Neural progenitor cell (in vitro differentiated cells): Measurements from ENCODE around the gene C11orf42. TPM values are rescaled to one million over a fixed set of nuclear protein-coding genes. Genes with fewer than 3 reads are reported as not detected.
A peak's percentile ranks its signal among the peaks of the same experiment; 100 is the strongest.

Experiments used
- DNase-seq: peaks from one replicate; pipeline ENCODE4 v3.0.0-alpha.2; 2016; ENCODE audit warnings: low spot score
- H2AFZ ChIP-seq: fragments of 200-600 bp; sonication (generic); replicated peaks from 2 replicates; pipeline ENCODE4 v1.6.1; 2016; ENCODE audit warnings: antibody characterized with exemption
- H3F3A ChIP-seq: fragments of 200-600 bp; sonication (generic); 2 replicates; pipeline ENCODE4 v1.6.1; 2016; ENCODE audit warnings: antibody characterized with exemption, low read depth
- H3K27ac ChIP-seq: fragments of 200-600 bp; sonication (generic); 2 replicates; pipeline ENCODE4 v1.5.1; 2016; ENCODE audit warnings: mild to moderate bottlenecking
- H3K27me3 ChIP-seq: fragments of 200-600 bp; sonication (generic); 2 replicates; pipeline ENCODE4 v1.6.1; 2016; ENCODE audit warnings: mild to moderate bottlenecking, moderate library complexity
- H3K36me3 ChIP-seq: fragments of 200-600 bp; sonication (generic); 2 replicates; pipeline ENCODE4 v1.5.1; 2016
- H3K4me1 ChIP-seq: fragments of 200-600 bp; sonication (generic); 2 replicates; pipeline ENCODE4 v1.6.1; 2016; ENCODE audit warnings: mixed run types
- H3K4me2 ChIP-seq: fragments of 200-600 bp; sonication (generic); 2 replicates; pipeline ENCODE4 v1.6.1; 2016
- H3K4me3 ChIP-seq: fragments of 200-600 bp; sonication (generic); 2 replicates; pipeline ENCODE4 v1.5.1; 2016
- H3K79me2 ChIP-seq: fragments of 200-600 bp; sonication (generic); 2 replicates; pipeline ENCODE4 v1.6.1; 2016; ENCODE audit warnings: low read depth
- H3K9ac ChIP-seq: fragments of 200-600 bp; sonication (generic); 2 replicates; pipeline ENCODE4 v1.6.1; 2016
- H3K9me3 ChIP-seq: fragments of 200-600 bp; sonication (generic); 2 replicates; pipeline ENCODE4 v1.5.1; 2016; ENCODE audit warnings: low read depth
- H4K20me1 ChIP-seq: fragments of 200-600 bp; sonication (generic); 2 replicates; pipeline ENCODE4 v1.6.1; 2016; ENCODE audit warnings: low read depth
- H3K27ac Mint-ChIP-seq: 3 replicates; pipeline ENCODE4 v1.8.0; 2021; ENCODE audit warnings: mixed read lengths
- H3K27me3 Mint-ChIP-seq: 2 replicates; pipeline ENCODE4 v1.8.0; 2022; ENCODE audit warnings: low read depth, mild to moderate bottlenecking, inconsistent platforms, moderate library complexity, mixed read lengths; ENCODE audit not compliant: insufficient read depth
- H3K36me3 Mint-ChIP-seq: 3 replicates; pipeline ENCODE4 v1.8.0; 2021; ENCODE audit warnings: mixed read lengths
- H3K4me1 Mint-ChIP-seq: 3 replicates; pipeline ENCODE4 v1.8.0; 2021; ENCODE audit warnings: mixed read lengths
- H3K4me3 Mint-ChIP-seq: 3 replicates; pipeline ENCODE4 v1.8.0; 2021; ENCODE audit warnings: mild to moderate bottlenecking, moderate library complexity, mixed read lengths
- H3K9me3 Mint-ChIP-seq: 3 replicates; pipeline ENCODE4 v1.8.0; 2020; ENCODE audit warnings: mixed read lengths
- EZH2 ChIP-seq: fragments of 200-600 bp; sonication (generic); IDR thresholded peaks from 2 replicates; pipeline ENCODE4 v1.6.1; 2017; ENCODE audit warnings: antibody characterized with exemption, mild to moderate bottlenecking, moderate library complexity
- EZH2phosphoT487 ChIP-seq: fragments of 200-600 bp; sonication (generic); IDR thresholded peaks from 2 replicates; pipeline ENCODE4 v1.6.1; 2017; ENCODE audit warnings: antibody characterized with exemption
- total RNA-seq: library from RNA; depleted of rRNA; stranded (reverse); fragments of >200 nt; gene quantifications from 2 replicates; pipeline ENCODE4 v1.2.3, GENCODE V29; 2015; ENCODE audit warnings: low replicate concordance
- TF ChIP-seq, protein P1 (sequence below): fragments of 200-600 bp; sonication (generic); IDR thresholded peaks from 2 replicates; pipeline ENCODE4 v1.5.1; 2017; ENCODE audit warnings: antibody characterized with exemption, mild to moderate bottlenecking

C11orf42 gene
- total RNA-seq, 1 donor from 2014 or later = not detected

DNA sequence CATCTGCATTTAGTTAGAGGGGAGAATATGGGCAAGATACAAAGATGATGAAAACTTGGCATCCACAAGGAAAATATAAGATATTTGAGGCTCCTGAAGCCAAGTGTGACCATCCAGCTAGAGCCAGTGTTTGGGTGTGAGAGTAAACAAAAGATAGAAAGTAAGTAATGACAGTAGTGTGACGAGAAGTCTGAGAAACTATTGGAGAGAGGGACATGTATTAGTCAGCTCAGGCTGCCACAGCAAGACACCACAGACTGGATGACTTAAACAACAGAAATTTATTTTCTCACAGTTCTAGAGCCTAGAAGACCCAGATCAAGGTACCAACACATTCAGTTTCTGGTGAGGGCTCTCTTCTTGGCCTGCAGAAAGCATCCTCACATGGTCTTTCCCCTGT, 47.8 kb downstream of the C11orf42 start:
- H3K36me3 ChIP-seq = no peaks in the 10 kb centered on the region
- H3K36me3 Mint-ChIP-seq = no peaks in the 10 kb centered on the region
- no peak overlapping the region for H3K4me3 ChIP-seq
- no peak overlapping the region for H3K4me3 Mint-ChIP-seq
- H3K27me3 ChIP-seq = peaks cover 35% of the 10 kb centered on the region
- no peaks in the 10 kb centered on the region for H3K79me2 ChIP-seq
- peaks cover 4% of the 10 kb centered on the region for H3F3A ChIP-seq
- no peak overlapping the region for H3K9ac ChIP-seq
- no peak overlapping the region for H2AFZ ChIP-seq
- no peaks in the 10 kb centered on the region for H3K9me3 ChIP-seq
- no peaks in the 10 kb centered on the region for H4K20me1 ChIP-seq
- H3K4me2 ChIP-seq = no peak overlapping the region
- H3K27ac ChIP-seq = no peak overlapping the region
- H3K27ac Mint-ChIP-seq = no peak overlapping the region
- no peaks in the 10 kb centered on the region for H3K9me3 Mint-ChIP-seq
- H3K4me1 Mint-ChIP-seq = no peaks in the 10 kb centered on the region
- DNase-seq = no peak
- TF ChIP-seq, protein P1, sequence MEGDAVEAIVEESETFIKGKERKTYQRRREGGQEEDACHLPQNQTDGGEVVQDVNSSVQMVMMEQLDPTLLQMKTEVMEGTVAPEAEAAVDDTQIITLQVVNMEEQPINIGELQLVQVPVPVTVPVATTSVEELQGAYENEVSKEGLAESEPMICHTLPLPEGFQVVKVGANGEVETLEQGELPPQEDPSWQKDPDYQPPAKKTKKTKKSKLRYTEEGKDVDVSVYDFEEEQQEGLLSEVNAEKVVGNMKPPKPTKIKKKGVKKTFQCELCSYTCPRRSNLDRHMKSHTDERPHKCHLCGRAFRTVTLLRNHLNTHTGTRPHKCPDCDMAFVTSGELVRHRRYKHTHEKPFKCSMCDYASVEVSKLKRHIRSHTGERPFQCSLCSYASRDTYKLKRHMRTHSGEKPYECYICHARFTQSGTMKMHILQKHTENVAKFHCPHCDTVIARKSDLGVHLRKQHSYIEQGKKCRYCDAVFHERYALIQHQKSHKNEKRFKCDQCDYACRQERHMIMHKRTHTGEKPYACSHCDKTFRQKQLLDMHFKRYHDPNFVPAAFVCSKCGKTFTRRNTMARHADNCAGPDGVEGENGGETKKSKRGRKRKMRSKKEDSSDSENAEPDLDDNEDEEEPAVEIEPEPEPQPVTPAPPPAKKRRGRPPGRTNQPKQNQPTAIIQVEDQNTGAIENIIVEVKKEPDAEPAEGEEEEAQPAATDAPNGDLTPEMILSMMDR = no peak
- TF ChIP-seq EZH2phosphoT487 (no peak), EZH2 (no peak)
- H3K4me1 ChIP-seq = peaks cover 10% of the 10 kb centered on the region
- peaks cover 2% of the 10 kb centered on the region for H3K27me3 Mint-ChIP-seq

DNA sequence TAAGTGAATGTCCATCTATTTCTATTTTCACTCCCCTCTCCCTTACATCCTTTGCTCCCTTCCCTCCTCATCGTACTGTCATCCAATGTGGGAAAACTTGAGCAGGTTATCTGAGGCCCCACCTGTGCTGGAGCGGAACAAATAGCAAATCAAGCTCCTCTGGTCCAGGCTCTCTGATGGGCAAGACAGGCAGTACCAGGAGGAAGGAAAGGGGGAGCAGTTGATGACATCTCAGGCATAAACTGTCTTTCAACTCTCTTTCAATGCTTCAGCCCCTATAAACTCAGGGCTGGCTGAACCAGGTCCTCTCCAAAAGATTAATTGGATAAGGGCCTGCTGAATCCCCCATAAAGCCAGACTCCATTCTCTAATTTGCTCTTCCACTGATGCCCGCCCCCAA, 52.8 kb downstream of the C11orf42 start:
- Mint-ChIP-seq H3K36me3 (no peaks in the 10 kb centered on the region), H3K27me3 (peaks cover 5% of the 10 kb centered on the region), H3K4me1 (peaks cover 3% of the 10 kb centered on the region), H3K9me3 (no peaks in the 10 kb centered on the region), H3K27ac (no peak overlapping the region), H3K4me3 (peak overlapping the region; percentile 83)
- H3K79me2 ChIP-seq = no peaks in the 10 kb centered on the region
- TF ChIP-seq EZH2 = no peak
- TF ChIP-seq, protein P1 = peak; percentile 22
- no peak overlapping the region for H3K27ac ChIP-seq
- no peaks in the 10 kb centered on the region for H3K9me3 ChIP-seq
- H3K4me1 ChIP-seq = peaks cover 21% of the 10 kb centered on the region
- H2AFZ ChIP-seq = no peak overlapping the region
- peaks cover 74% of the 10 kb centered on the region for H3K27me3 ChIP-seq
- peaks cover 18% of the 10 kb centered on the region for H3F3A ChIP-seq
- no peak overlapping the region for H3K9ac ChIP-seq
- peak; percentile 44 for DNase-seq
- H4K20me1 ChIP-seq = no peaks in the 10 kb centered on the region
- no peaks in the 10 kb centered on the region for H3K36me3 ChIP-seq
- H3K4me2 ChIP-seq = peak overlapping the region; percentile 89
- peak overlapping the region; percentile 67 for H3K4me3 ChIP-seq

DNA sequence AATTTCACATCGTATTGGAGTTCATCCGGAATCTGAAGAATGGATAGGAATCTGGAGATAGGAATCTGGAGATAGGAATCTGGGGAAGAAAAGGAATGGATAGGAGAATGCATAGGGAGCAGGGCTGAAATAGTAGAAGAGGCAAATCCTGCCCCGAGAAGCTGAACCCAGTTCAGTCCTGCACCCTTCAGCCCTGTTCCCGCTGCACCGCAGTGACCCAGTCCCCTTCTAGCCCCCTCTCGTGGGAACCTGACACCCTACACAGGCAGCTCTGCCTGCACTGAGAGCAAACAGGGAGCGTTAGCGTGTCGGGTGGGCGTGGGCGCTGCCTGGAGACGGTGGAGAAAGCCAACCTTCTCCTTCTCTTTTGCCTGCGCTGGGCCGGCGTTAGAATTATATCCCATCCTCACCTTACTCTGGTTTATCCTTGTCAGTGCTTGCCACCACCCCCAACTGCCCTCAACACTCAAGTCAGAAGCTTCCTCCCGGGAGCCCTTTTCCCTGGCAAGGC, 53.3 kb downstream of the C11orf42 start:
- H3K4me1 ChIP-seq = peaks cover 21% of the 10 kb centered on the region
- peak overlapping the region; percentile 83 for H3K4me3 Mint-ChIP-seq
- H3K79me2 ChIP-seq = no peaks in the 10 kb centered on the region
- peaks cover 3% of the 10 kb centered on the region for H3K4me1 Mint-ChIP-seq
- H3K4me2 ChIP-seq = peak overlapping the region; percentile 89
- peaks cover 74% of the 10 kb centered on the region for H3K27me3 ChIP-seq
- peak overlapping the region; percentile 97 for H2AFZ ChIP-seq
- no peaks in the 10 kb centered on the region for H3K9me3 Mint-ChIP-seq
- H3K9ac ChIP-seq = no peak overlapping the region
- H3K9me3 ChIP-seq = no peaks in the 10 kb centered on the region
- peaks cover 18% of the 10 kb centered on the region for H3F3A ChIP-seq
- peaks cover 5% of the 10 kb centered on the region for H3K27me3 Mint-ChIP-seq
- peak; percentile 64 for DNase-seq
- H3K27ac ChIP-seq = no peak overlapping the region
- H4K20me1 ChIP-seq = no peaks in the 10 kb centered on the region
- TF ChIP-seq, protein P1 = peak; percentile 14
- no peak for TF ChIP-seq EZH2
- no peaks in the 10 kb centered on the region for H3K36me3 Mint-ChIP-seq
- peak overlapping the region; percentile 67 for H3K4me3 ChIP-seq
- no peaks in the 10 kb centered on the region for H3K36me3 ChIP-seq
- no peak overlapping the region for H3K27ac Mint-ChIP-seq
